Neural progenitor cell (in vitro differentiated cells): Measurements from ENCODE around the gene ABCC9. TPM values are rescaled to one million over a fixed set of nuclear protein-coding genes. Genes with fewer than 3 reads are reported as not detected.

ENCODE experiments used
- DNase-seq: peaks from one replicate; pipeline ENCODE4 v3.0.0-alpha.2; 2016; ENCODE audit warnings: low spot score
- H2AFZ ChIP-seq: fragments of 200-600 bp; sonication (generic); replicated peaks from 2 replicates; pipeline ENCODE4 v1.6.1; 2016; ENCODE audit warnings: antibody characterized with exemption
- H3F3A ChIP-seq: fragments of 200-600 bp; sonication (generic); 2 replicates; pipeline ENCODE4 v1.6.1; 2016; ENCODE audit warnings: antibody characterized with exemption, low read depth
- H3K27ac ChIP-seq: fragments of 200-600 bp; sonication (generic); 2 replicates; pipeline ENCODE4 v1.5.1; 2016; ENCODE audit warnings: mild to moderate bottlenecking
- H3K27me3 ChIP-seq: fragments of 200-600 bp; sonication (generic); 2 replicates; pipeline ENCODE4 v1.6.1; 2016; ENCODE audit warnings: mild to moderate bottlenecking, moderate library complexity
- H3K36me3 ChIP-seq: fragments of 200-600 bp; sonication (generic); 2 replicates; pipeline ENCODE4 v1.5.1; 2016
- H3K4me1 ChIP-seq: fragments of 200-600 bp; sonication (generic); 2 replicates; pipeline ENCODE4 v1.6.1; 2016; ENCODE audit warnings: mixed run types
- H3K4me2 ChIP-seq: fragments of 200-600 bp; sonication (generic); 2 replicates; pipeline ENCODE4 v1.6.1; 2016
- H3K4me3 ChIP-seq: fragments of 200-600 bp; sonication (generic); 2 replicates; pipeline ENCODE4 v1.5.1; 2016
- H3K79me2 ChIP-seq: fragments of 200-600 bp; sonication (generic); 2 replicates; pipeline ENCODE4 v1.6.1; 2016; ENCODE audit warnings: low read depth
- H3K9ac ChIP-seq: fragments of 200-600 bp; sonication (generic); 2 replicates; pipeline ENCODE4 v1.6.1; 2016
- H3K9me3 ChIP-seq: fragments of 200-600 bp; sonication (generic); 2 replicates; pipeline ENCODE4 v1.5.1; 2016; ENCODE audit warnings: low read depth
- H4K20me1 ChIP-seq: fragments of 200-600 bp; sonication (generic); 2 replicates; pipeline ENCODE4 v1.6.1; 2016; ENCODE audit warnings: low read depth
- H3K27ac Mint-ChIP-seq: 3 replicates; pipeline ENCODE4 v1.8.0; 2021; ENCODE audit warnings: mixed read lengths
- H3K27me3 Mint-ChIP-seq: 2 replicates; pipeline ENCODE4 v1.8.0; 2022; ENCODE audit warnings: low read depth, mild to moderate bottlenecking, inconsistent platforms, moderate library complexity, mixed read lengths; ENCODE audit not compliant: insufficient read depth
- H3K36me3 Mint-ChIP-seq: 3 replicates; pipeline ENCODE4 v1.8.0; 2021; ENCODE audit warnings: mixed read lengths
- H3K4me1 Mint-ChIP-seq: 3 replicates; pipeline ENCODE4 v1.8.0; 2021; ENCODE audit warnings: mixed read lengths
- H3K4me3 Mint-ChIP-seq: 3 replicates; pipeline ENCODE4 v1.8.0; 2021; ENCODE audit warnings: mild to moderate bottlenecking, moderate library complexity, mixed read lengths
- H3K9me3 Mint-ChIP-seq: 3 replicates; pipeline ENCODE4 v1.8.0; 2020; ENCODE audit warnings: mixed read lengths
- EZH2 ChIP-seq: fragments of 200-600 bp; sonication (generic); IDR thresholded peaks from 2 replicates; pipeline ENCODE4 v1.6.1; 2017; ENCODE audit warnings: antibody characterized with exemption, mild to moderate bottlenecking, moderate library complexity
- EZH2phosphoT487 ChIP-seq: fragments of 200-600 bp; sonication (generic); IDR thresholded peaks from 2 replicates; pipeline ENCODE4 v1.6.1; 2017; ENCODE audit warnings: antibody characterized with exemption
- total RNA-seq: library from RNA; depleted of rRNA; stranded (reverse); fragments of >200 nt; gene quantifications from 2 replicates; pipeline ENCODE4 v1.2.3, GENCODE V29; 2015; ENCODE audit warnings: low replicate concordance
- TF ChIP-seq, protein P1 (sequence below): fragments of 200-600 bp; sonication (generic); IDR thresholded peaks from 2 replicates; pipeline ENCODE4 v1.5.1; 2017; ENCODE audit warnings: antibody characterized with exemption, mild to moderate bottlenecking

The ABCC9 gene
- total RNA-seq, 1 donor from 2014 or later = not detected

DNA sequence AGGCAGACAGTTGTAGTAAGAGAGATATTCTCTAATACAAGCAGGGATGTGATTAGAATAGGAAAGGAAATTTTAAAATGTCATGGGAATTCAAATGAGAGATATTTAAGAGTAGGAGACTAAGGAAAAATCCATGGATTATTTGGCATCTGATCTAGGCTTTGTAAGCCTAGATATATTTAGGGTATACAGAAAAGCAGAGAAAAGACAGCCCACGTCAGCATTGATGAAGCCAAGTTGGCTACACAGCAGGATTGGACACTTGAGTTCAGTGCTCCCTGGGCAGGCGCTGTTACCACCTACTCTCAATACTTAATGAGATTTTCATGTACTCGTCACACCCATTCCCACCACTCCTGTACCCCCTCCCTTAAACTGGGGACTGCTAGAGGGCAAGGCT, 165.1 kb downstream of the ABCC9 start:
- no peaks in the 10 kb centered on the region for H3K79me2 ChIP-seq
- Mint-ChIP-seq H3K9me3 (no peaks in the 10 kb centered on the region), H3K27ac (no peak overlapping the region), H3K36me3 (no peaks in the 10 kb centered on the region), H3K27me3 (peaks cover 2% of the 10 kb centered on the region), H3K4me3 (no peak overlapping the region), H3K4me1 (peaks cover 21% of the 10 kb centered on the region)
- TF ChIP-seq EZH2 = no peak
- TF ChIP-seq, protein P1, sequence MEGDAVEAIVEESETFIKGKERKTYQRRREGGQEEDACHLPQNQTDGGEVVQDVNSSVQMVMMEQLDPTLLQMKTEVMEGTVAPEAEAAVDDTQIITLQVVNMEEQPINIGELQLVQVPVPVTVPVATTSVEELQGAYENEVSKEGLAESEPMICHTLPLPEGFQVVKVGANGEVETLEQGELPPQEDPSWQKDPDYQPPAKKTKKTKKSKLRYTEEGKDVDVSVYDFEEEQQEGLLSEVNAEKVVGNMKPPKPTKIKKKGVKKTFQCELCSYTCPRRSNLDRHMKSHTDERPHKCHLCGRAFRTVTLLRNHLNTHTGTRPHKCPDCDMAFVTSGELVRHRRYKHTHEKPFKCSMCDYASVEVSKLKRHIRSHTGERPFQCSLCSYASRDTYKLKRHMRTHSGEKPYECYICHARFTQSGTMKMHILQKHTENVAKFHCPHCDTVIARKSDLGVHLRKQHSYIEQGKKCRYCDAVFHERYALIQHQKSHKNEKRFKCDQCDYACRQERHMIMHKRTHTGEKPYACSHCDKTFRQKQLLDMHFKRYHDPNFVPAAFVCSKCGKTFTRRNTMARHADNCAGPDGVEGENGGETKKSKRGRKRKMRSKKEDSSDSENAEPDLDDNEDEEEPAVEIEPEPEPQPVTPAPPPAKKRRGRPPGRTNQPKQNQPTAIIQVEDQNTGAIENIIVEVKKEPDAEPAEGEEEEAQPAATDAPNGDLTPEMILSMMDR = no peak
- TF ChIP-seq EZH2phosphoT487 = no peak
- no peaks in the 10 kb centered on the region for H3K4me1 ChIP-seq
- H3K36me3 ChIP-seq = no peaks in the 10 kb centered on the region
- H3K27me3 ChIP-seq = peaks cover 72% of the 10 kb centered on the region
- H2AFZ ChIP-seq = no peak overlapping the region
- H3F3A ChIP-seq = peaks cover 13% of the 10 kb centered on the region
- no peak overlapping the region for H3K4me3 ChIP-seq
- no peak for DNase-seq
- H3K4me2 ChIP-seq = no peak overlapping the region
- peaks cover 4% of the 10 kb centered on the region for H4K20me1 ChIP-seq
- H3K27ac ChIP-seq = no peak overlapping the region
- H3K9ac ChIP-seq = no peak overlapping the region
- no peaks in the 10 kb centered on the region for H3K9me3 ChIP-seq

DNA sequence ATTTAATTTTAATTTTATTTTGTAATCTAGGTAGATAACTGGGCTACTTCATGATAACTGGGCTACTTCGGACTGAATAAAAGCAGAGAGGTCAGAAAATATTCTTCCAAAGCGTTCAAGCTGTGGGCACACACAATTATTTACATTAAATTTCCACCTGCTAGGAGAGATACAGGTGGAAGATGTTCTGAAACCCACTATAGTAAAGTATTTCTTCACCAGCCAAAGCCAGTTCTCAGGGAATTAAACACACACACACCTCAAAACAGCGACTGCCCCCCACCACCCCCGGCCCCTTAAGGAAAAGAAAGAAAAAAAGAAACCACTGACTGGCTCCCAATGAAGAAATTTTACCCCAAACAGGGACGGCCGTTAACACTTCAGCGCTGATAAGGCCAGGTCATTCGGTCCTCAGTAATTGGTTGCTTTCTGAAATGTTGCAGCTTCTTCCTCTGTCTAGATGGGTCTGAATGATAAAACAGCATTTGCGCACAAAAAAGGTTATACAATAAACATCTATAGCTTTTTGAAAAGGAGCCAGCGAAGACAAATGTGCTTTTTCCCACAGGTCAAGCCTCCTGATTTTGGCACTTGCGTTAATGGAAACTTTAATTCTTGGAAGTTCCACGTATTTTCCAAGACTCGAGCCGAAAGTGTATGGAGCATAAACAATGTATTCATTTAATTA, 165.9 kb downstream of the ABCC9 start:
- Histone ChIP-seq H3K4me2 (peak overlapping the region; percentile 90), H3K4me1 (no peaks in the 10 kb centered on the region), H3K27me3 (peaks cover 73% of the 10 kb centered on the region), H3F3A (peaks cover 13% of the 10 kb centered on the region), H3K9me3 (no peaks in the 10 kb centered on the region), H2AFZ (no peak overlapping the region), H3K4me3 (peak overlapping the region; percentile 68), H3K27ac (no peak overlapping the region), H4K20me1 (peaks cover 4% of the 10 kb centered on the region), H3K9ac (no peak overlapping the region), H3K36me3 (no peaks in the 10 kb centered on the region), H3K79me2 (no peaks in the 10 kb centered on the region)
- H3K36me3 Mint-ChIP-seq = no peaks in the 10 kb centered on the region
- peak overlapping the region; percentile 85 for H3K4me3 Mint-ChIP-seq
- peaks cover 21% of the 10 kb centered on the region for H3K4me1 Mint-ChIP-seq
- H3K27me3 Mint-ChIP-seq = peaks cover 2% of the 10 kb centered on the region
- no peak for DNase-seq
- TF ChIP-seq EZH2phosphoT487 (no peak), EZH2 (no peak)
- TF ChIP-seq, protein P1 = no peak
- H3K27ac Mint-ChIP-seq = peak overlapping the region; percentile 61
- no peaks in the 10 kb centered on the region for H3K9me3 Mint-ChIP-seq

DNA sequence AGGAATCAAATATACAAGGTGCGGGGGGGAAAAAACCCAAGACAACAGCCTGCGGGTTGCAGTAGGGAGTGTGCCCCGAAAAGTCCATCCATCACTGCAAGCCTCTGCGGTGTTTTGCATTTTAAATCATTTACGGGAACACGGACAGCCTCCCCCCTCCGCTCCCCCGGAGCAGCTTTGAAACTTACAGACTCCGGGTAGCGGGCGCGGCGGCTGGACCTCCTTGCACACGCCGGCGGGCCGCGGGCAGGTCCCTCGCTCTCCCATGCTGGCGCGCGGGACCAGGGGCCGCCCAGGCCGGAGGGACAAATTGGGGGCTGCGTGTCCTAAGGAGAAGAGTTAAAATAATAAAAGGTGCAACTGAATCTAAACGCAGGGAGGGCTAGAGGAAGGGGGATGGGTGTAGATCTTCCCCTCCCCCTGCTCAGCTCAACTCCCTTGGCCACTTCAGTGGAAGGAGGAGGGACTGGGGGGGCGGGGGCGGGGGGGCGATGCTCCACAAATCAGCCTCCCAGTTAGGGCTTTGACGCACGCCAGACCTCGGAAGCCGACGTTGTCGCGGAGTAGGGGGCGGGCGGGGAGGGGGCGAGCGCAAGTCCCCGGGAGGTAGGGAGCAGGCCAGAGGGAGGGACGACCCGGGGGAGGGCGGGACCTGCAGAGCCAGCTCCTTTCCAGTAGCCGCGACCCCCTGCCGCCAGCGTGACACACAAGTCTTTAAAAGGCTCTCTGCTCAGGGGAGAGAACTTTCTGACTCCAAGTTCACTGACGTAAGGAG, 166.7 kb downstream of the ABCC9 start, which contains the start of gene KCNJ8:
KCNJ8 (minus strand) TSS at position 349 of the 775 bp plus-strand sequence. CDS start 1,090 bp downstream, outside the sequence.
- Mint-ChIP-seq H3K27ac (peak within 1 kb of the TSS; percentile 61), H3K4me3 (peak within 1 kb of the TSS; percentile 85), H3K27me3 (peaks cover 2% of the 10 kb centered on the region), H3K9me3 (no peaks in the 10 kb centered on the region), H3K4me1 (peaks cover 21% of the 10 kb centered on the region), H3K36me3 (peaks cover under 1% of the 10 kb centered on the region)
- no peaks in the 10 kb centered on the region for H3K4me1 ChIP-seq
- DNase-seq = peak; percentile 81
- H2AFZ ChIP-seq = peak within 1 kb of the TSS; percentile 81
- no peaks in the 10 kb centered on the region for H3K79me2 ChIP-seq
- H3K9ac ChIP-seq = no peak within 1 kb of the TSS
- TF ChIP-seq EZH2phosphoT487 = no peak
- peak; percentile 51 for TF ChIP-seq EZH2
- TF ChIP-seq, protein P1 = no peak
- H3K4me3 ChIP-seq = peak within 1 kb of the TSS; percentile 68
- no peaks in the 10 kb centered on the region for H3K9me3 ChIP-seq
- H4K20me1 ChIP-seq = peaks cover 4% of the 10 kb centered on the region
- peaks cover 13% of the 10 kb centered on the region for H3F3A ChIP-seq
- H3K36me3 ChIP-seq = no peaks in the 10 kb centered on the region
- H3K4me2 ChIP-seq = peak within 1 kb of the TSS; percentile 90
- peaks cover 73% of the 10 kb centered on the region for H3K27me3 ChIP-seq
- H3K27ac ChIP-seq = no peak within 1 kb of the TSS
